Measurements from ENCODE around the gene MAMDC4.

GRCh38 chr9:136835932-136836904 lies 15.9 kb upstream of the MAMDC4 start:
- no peak for TF ChIP-seq POLR2AphosphoS5 (IDR thresholded peaks at IDR 0.05; ENCODE audit: insufficient read depth in 1 of 2, low read depth in 1 of 2)
- TF ChIP-seq CTCF (IDR thresholded peaks at IDR 0.05): no peak
